WTC11 (cell line): Measurements from ENCODE around the gene USP51. TPM values are rescaled to one million over a fixed set of nuclear protein-coding genes. Genes with fewer than 3 reads are reported as not detected.
"Not testable (repeated sequence)": the region's sequence is repeated elsewhere in the genome, so short reads cannot be mapped to it uniquely, and the experiment has no call there.

ENCODE experiments used
- ATAC-seq: fragments of 200-7000 bp; cut with Tn5 transposase; 2 replicates; pipeline ENCODE4 v1.10.0; 2021; ENCODE audit warnings: mild to moderate bottlenecking, moderate library complexity
- CTCF ChIA-PET: fragments of 300-600 bp; sonication (Branson Sonifier 250); formaldehyde crosslinking; loops from one replicate; lab custom pipeline; 2021; ENCODE audit warnings: antibody characterized with exemption; lab: Charles Lee
- POLR2A ChIA-PET: fragments of 350-600 bp; sonication (Branson Sonifier 250); formaldehyde crosslinking; loops from one replicate; lab custom pipeline; 2021; ENCODE audit warnings: antibody characterized with exemption; lab: Charles Lee
- DNase-seq: peaks from one replicate; pipeline ENCODE4 v3.0.0; 2021; ENCODE audit warnings: low spot score
- H3K27ac Mint-ChIP-seq: 2 replicates; pipeline ENCODE4 v1.8.0; 2021; ENCODE audit warnings: mixed read lengths
- H3K27me3 Mint-ChIP-seq: 2 replicates; pipeline ENCODE4 v1.8.0; 2021; ENCODE audit warnings: low read depth, mild to moderate bottlenecking, moderate library complexity, mixed read lengths
- H3K36me3 Mint-ChIP-seq: 2 replicates; pipeline ENCODE4 v1.8.0; 2021; ENCODE audit warnings: mixed read lengths
- H3K4me1 Mint-ChIP-seq: 2 replicates; pipeline ENCODE4 v1.8.0; 2022; ENCODE audit warnings: mixed read lengths
- H3K4me3 Mint-ChIP-seq: 2 replicates; pipeline ENCODE4 v1.8.0; 2021; ENCODE audit warnings: mild to moderate bottlenecking, moderate library complexity, mixed read lengths
- H3K9me3 Mint-ChIP-seq: 2 replicates; pipeline ENCODE4 v1.8.0; 2021; ENCODE audit warnings: mixed read lengths
- AR ChIP-seq: fragments of 250-450 bp; sonication (Bioruptor Pico); IDR thresholded peaks from 2 replicates; pipeline ENCODE4 v1.9.0; 2021; ENCODE audit warnings: mild to moderate bottlenecking
- ELF4 ChIP-seq: sonication (generic); formaldehyde crosslinking; IDR thresholded peaks from 2 replicates; pipeline ENCODE4 v1.8.1; 2022; ENCODE audit warnings: low read depth, mild to moderate bottlenecking, moderate library complexity, missing genetic modification reagents
- FOXP1 ChIP-seq: sonication (generic); formaldehyde crosslinking; IDR thresholded peaks from 2 replicates; pipeline ENCODE4 v1.8.0; 2022; ENCODE audit warnings: missing genetic modification reagents, mild to moderate bottlenecking, moderate library complexity, borderline replicate concordance
- GTF2I ChIP-seq: fragments of 250-450 bp; sonication (Bioruptor Pico); conservative IDR thresholded peaks from 2 replicates; pipeline ENCODE4 v1.4.0; 2021; ENCODE audit warnings: mild to moderate bottlenecking
- IRF2 ChIP-seq: sonication (generic); formaldehyde crosslinking; IDR thresholded peaks from 2 replicates; pipeline ENCODE4 v1.8.0; 2022; ENCODE audit warnings: low read depth, missing genetic modification reagents, borderline replicate concordance
- MXD4 ChIP-seq: fragments of 250-450 bp; sonication (Bioruptor Pico); IDR thresholded peaks from 2 replicates; pipeline ENCODE4 v1.8.0; 2021; ENCODE audit warnings: mild to moderate bottlenecking, moderate library complexity, borderline replicate concordance
- TEAD1 ChIP-seq: sonication (generic); formaldehyde crosslinking; IDR thresholded peaks from 2 replicates; pipeline ENCODE4 v1.8.0; 2022; ENCODE audit warnings: mild to moderate bottlenecking, missing genetic modification reagents
- ZMAT4 ChIP-seq: fragments of 250-450 bp; sonication (Bioruptor Pico); IDR thresholded peaks from 2 replicates; pipeline ENCODE4 v1.9.0; 2021; ENCODE audit warnings: mild to moderate bottlenecking
- ZNF512 ChIP-seq: sonication (generic); formaldehyde crosslinking; IDR thresholded peaks from 2 replicates; pipeline ENCODE4 v1.8.1; 2022; ENCODE audit warnings: missing genetic modification reagents, borderline replicate concordance
- ZNF671 ChIP-seq: fragments of 250-450 bp; sonication (Bioruptor Pico); IDR thresholded peaks from 2 replicates; pipeline ENCODE4 v1.8.0; 2021; ENCODE audit warnings: mild to moderate bottlenecking
- microRNA-seq: library from miRNA; unstranded; fragments of <30 nt; microRNA quantifications from one replicate; pipeline ENCODE4 v1.2.0, GENCODE V29; 2022; ENCODE audit warnings: borderline number of aligned reads
- total RNA-seq: library from RNA; stranded (reverse); gene quantifications from 3 replicates; pipeline ENCODE4 v1.2.3, GENCODE V29; 2021

Gene USP51
- total RNA-seq, 1 experiment from 2014 or later: 6.5 TPM

GRCh38 chrX:55450259-55450658 is 39.4 kb downstream of the USP51 start:
- ChIA-PET CTCF (no interaction called here), POLR2A (no interaction called here)
- H3K27ac Mint-ChIP-seq: no peak overlapping the region
- no peak for DNase-seq
- H3K9me3 Mint-ChIP-seq: peaks cover 5% of the 10 kb centered on the region; the same call in 1 of the 2 replicates
- TF ChIP-seq AR (CRISPR knock-in tag) (no peak), FOXP1 (CRISPR knock-in tag) (no peak), ZNF512 (CRISPR knock-in tag) (no peak), GTF2I (no peak), TEAD1 (CRISPR knock-in tag) (no peak), ELF4 (CRISPR knock-in tag) (no peak), IRF2 (no peak), ZMAT4 (CRISPR knock-in tag) (no peak), MXD4 (CRISPR knock-in tag) (no peak), ZNF671 (CRISPR knock-in tag) (no peak)
- H3K4me1 Mint-ChIP-seq: peaks cover 3% of the 10 kb centered on the region; the same call in 1 of the 2 replicates
- H3K4me3 Mint-ChIP-seq: no peak overlapping the region
- no peak for ATAC-seq
- H3K27me3 Mint-ChIP-seq: peaks cover 18% of the 10 kb centered on the region
- H3K36me3 Mint-ChIP-seq: no peaks in the 10 kb centered on the region

GRCh38 chrX:55443468-55443867 is 46.2 kb downstream of the USP51 start:
- H3K36me3 Mint-ChIP-seq, POLR2A ChIA-PET, H3K4me3 Mint-ChIP-seq, CTCF ChIA-PET, ATAC-seq, H3K27ac Mint-ChIP-seq, DNase-seq, H3K4me1 Mint-ChIP-seq: not testable (repeated sequence)
- peaks cover 28% of the 10 kb centered on the region for H3K27me3 Mint-ChIP-seq
- peaks cover 36% of the 10 kb centered on the region for H3K9me3 Mint-ChIP-seq

Small RNAs within 50 kb of the gene (microRNA-seq; reads per million reads assigned to microRNA genes)
- gene MIR4536-1 (not detected), gene MIR4536-2 (not detected)

Other genes starting within 250 kb of the USP51 start
- not detected in 3 replicates for gene PAGE3, start 224.9 kb downstream of the USP51 start, total RNA-seq
- 12.0 to 13.9 TPM (median 12.2 TPM) in 3 replicates for gene MAGEH1, start 37.7 kb downstream of the USP51 start, total RNA-seq
- gene FOXR2, start 133.6 kb upstream of the USP51 start, total RNA-seq: not detected in 3 replicates
- gene RRAGB, start 227.9 kb upstream of the USP51 start, total RNA-seq: 7.4 to 7.9 TPM (median 7.8 TPM) in 3 replicates